Loucy (cell line): Measurements from ENCODE around the gene NDRG3.

Source experiments
- EZH2phosphoT487 ChIP-seq: fragments of 200-600 bp; IDR thresholded peaks from 2 replicates; pipeline ENCODE4 v1.6.1; 2018; ENCODE audit warnings: antibody characterized with exemption, mild to moderate bottlenecking, moderate library complexity, borderline replicate concordance
- TF ChIP-seq, protein P1 (sequence below): fragments of 200-600 bp; sonication (generic); conservative IDR thresholded peaks from 2 replicates; pipeline ENCODE4 v1.5.1; 2014; ENCODE audit warnings: mild to moderate bottlenecking, antibody characterized with exemption, low read length

DNA sequence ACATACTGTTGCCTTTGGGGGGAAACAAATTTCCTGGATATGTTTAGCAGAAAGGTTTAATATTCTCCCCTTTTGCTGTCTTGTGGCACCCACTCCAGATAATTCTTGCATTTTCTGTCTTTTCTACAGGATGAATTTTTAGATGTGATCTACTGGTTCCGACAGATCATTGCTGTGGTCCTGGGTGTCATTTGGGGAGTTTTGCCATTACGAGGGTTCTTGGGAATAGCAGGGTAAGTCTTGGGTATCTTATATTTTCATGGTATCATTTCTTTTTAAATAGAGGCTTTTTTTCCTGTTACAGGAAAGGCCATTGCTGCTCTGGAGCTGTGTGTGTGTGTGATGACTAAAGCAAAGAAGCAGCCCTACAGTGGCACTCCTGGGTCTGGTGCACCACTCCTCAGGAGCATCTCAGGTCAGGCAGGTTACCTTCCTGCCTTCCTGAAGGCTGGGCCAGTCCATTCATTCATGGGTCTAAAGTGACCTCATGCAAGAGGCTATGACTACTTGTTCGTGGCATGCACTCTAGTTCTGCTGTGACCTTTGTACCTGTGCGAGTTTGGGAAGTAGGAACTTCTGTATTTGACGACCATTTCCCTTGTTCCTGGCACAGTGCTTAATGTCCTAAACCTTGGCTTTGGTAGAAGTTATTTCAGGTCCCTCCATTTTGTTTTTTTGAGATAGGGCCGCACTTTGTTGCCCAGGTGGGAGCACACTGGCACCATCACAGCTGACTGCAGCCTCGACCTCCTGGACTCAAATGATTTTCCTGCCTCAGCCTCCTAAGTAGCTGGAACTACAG is 138.1 kb downstream of the NDRG3 start:
- TF ChIP-seq, protein P1, sequence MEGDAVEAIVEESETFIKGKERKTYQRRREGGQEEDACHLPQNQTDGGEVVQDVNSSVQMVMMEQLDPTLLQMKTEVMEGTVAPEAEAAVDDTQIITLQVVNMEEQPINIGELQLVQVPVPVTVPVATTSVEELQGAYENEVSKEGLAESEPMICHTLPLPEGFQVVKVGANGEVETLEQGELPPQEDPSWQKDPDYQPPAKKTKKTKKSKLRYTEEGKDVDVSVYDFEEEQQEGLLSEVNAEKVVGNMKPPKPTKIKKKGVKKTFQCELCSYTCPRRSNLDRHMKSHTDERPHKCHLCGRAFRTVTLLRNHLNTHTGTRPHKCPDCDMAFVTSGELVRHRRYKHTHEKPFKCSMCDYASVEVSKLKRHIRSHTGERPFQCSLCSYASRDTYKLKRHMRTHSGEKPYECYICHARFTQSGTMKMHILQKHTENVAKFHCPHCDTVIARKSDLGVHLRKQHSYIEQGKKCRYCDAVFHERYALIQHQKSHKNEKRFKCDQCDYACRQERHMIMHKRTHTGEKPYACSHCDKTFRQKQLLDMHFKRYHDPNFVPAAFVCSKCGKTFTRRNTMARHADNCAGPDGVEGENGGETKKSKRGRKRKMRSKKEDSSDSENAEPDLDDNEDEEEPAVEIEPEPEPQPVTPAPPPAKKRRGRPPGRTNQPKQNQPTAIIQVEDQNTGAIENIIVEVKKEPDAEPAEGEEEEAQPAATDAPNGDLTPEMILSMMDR: no peak
- TF ChIP-seq EZH2phosphoT487: no peak
